ENCODE results near the gene PAX7.

DNA sequence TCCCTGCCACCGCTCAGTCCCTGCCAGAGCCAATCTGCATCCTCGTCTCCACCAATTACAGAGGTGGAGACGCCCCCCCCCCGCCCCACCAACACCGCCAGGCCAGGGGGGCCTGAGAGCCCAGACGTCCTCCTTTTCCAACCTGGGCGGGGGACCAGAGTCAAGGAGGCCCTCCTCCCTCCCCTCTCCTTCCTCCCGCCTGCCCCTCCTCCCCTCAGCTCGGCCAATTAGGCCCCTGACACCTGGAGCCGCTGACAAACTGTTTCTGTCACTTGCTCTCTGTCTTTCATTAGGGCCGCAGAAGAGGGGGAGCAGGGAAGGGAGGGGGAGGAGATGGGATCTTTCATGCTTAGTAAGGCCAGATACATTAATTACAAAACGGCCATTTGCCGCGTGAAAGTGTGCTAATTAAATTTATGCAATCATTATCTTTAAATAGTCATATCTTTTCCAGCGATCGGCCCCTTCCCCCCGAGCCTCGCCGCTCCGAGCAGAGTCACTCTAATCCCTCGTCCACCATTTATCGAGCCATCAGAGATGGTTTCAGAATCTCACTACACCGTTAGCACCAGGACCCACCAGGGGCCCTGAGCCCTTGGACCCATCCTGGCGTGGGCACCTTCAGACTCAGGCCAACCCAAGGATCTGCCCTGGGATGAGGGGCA is 94.7 kb downstream of the PAX7 start:
- no peak for TF ChIP-seq CTCF (IDR thresholded peaks at IDR 0.05 in 4 of 5, conservative IDR thresholded peaks at IDR 0.05 in 1 of 5)
- no peak for TF ChIP-seq POLR2A (IDR thresholded peaks at IDR 0.05)
